HG02885 (cell line): ENCODE data around the gene ANKFN1.

Source experiments
- ATAC-seq: cut with Tn5 transposase; IDR thresholded peaks from one replicate; pipeline ENCODE4 v1.9.1; 2021; ENCODE audit warnings: mild to moderate bottlenecking; ENCODE audit not compliant: unreplicated experiment, poor library complexity

The ANKFN1 gene

GRCh38 chr17:56177361-56177760 is 24.1 kb downstream of the ANKFN1 start:
- no peak for ATAC-seq

- ATAC-seq = no peak
Measured at GRCh38 chr17:56178203-56178602, 24.9 kb downstream of the ANKFN1 start.

- no peak for ATAC-seq
Measured at GRCh38 chr17:56182081-56182480, 28.8 kb downstream of the ANKFN1 start.

GRCh38 chr17:56184650-56185049 is 31.4 kb downstream of the ANKFN1 start:
- no peak for ATAC-seq

- no peak for ATAC-seq
Measured at GRCh38 chr17:56185491-56186221, 32.4 kb downstream of the ANKFN1 start.

- no peak for ATAC-seq
Measured at GRCh38 chr17:56186222-56186786, 33.0 kb downstream of the ANKFN1 start.

GRCh38 chr17:56203430-56203829 is 50.2 kb downstream of the ANKFN1 start:
- no peak for ATAC-seq

GRCh38 chr17:56206351-56206750 is 53.1 kb downstream of the ANKFN1 start:
- no peak for ATAC-seq

- no peak for ATAC-seq
Measured at GRCh38 chr17:56213031-56213430, 59.8 kb downstream of the ANKFN1 start.

- ATAC-seq = no peak
Measured at GRCh38 chr17:56217921-56218320, 64.6 kb downstream of the ANKFN1 start.

GRCh38 chr17:56222255-56222654 is 69.0 kb downstream of the ANKFN1 start:
- ATAC-seq = no peak

GRCh38 chr17:56230660-56231059 is 77.4 kb downstream of the ANKFN1 start:
- no peak for ATAC-seq

GRCh38 chr17:56231252-56231651 is 78.0 kb downstream of the ANKFN1 start:
- ATAC-seq = no peak

- ATAC-seq = no peak
Measured at GRCh38 chr17:56231693-56232092, 78.4 kb downstream of the ANKFN1 start.

GRCh38 chr17:56244268-56244890 is 91.1 kb downstream of the ANKFN1 start:
- ATAC-seq = no peak

GRCh38 chr17:56247816-56248215 is 94.5 kb downstream of the ANKFN1 start:
- no peak for ATAC-seq

- ATAC-seq = no peak
Measured at GRCh38 chr17:56257075-56257474, 103.8 kb downstream of the ANKFN1 start.

GRCh38 chr17:56260376-56261002 is 107.2 kb downstream of the ANKFN1 start:
- ATAC-seq = no peak

- no peak for ATAC-seq
Measured at GRCh38 chr17:56262803-56263202, 109.5 kb downstream of the ANKFN1 start.

- no peak for ATAC-seq
Measured at GRCh38 chr17:56269556-56270389, 116.5 kb downstream of the ANKFN1 start.
